Stomach (tissue), 4 donors: ENCODE measurements around the gene SARS1.

Experiments
- EP300 ChIP-seq: sonication (generic); formaldehyde crosslinking; IDR thresholded peaks from one replicate; pipeline ENCODE4 v1.6.1; 2017; ENCODE audit warnings: antibody characterized with exemption
- POLR2A ChIP-seq, 4 donors: fragments of 450-650 bp; IDR thresholded peaks; one replicate each; pipeline ENCODE4 v1.6.1; 2016; ENCODE audit warnings: antibody characterized with exemption in 4 of 4, control low read depth in 2 of 4, mild to moderate bottlenecking in 1 of 4, moderate library complexity in 1 of 4
- POLR2AphosphoS5 ChIP-seq, 3 donors: sonication (generic); formaldehyde crosslinking; IDR thresholded peaks; one replicate each; pipeline ENCODE4 v1.6.1; 2016; ENCODE audit warnings: antibody characterized with exemption in 3 of 3
- TF ChIP-seq, protein P1 (sequence below), 7 experiments: fragments of 450-650 bp in 4 of 7; fragments of 200-600 bp in 3 of 7; sonication (generic) in 3 of 7; IDR thresholded peaks; one replicate each; pipeline ENCODE4 v1.5.1; 2016 to 2019; ENCODE audit warnings: antibody characterized with exemption in 7 of 7, control low read depth in 2 of 7, mild to moderate bottlenecking in 1 of 7

DNA sequence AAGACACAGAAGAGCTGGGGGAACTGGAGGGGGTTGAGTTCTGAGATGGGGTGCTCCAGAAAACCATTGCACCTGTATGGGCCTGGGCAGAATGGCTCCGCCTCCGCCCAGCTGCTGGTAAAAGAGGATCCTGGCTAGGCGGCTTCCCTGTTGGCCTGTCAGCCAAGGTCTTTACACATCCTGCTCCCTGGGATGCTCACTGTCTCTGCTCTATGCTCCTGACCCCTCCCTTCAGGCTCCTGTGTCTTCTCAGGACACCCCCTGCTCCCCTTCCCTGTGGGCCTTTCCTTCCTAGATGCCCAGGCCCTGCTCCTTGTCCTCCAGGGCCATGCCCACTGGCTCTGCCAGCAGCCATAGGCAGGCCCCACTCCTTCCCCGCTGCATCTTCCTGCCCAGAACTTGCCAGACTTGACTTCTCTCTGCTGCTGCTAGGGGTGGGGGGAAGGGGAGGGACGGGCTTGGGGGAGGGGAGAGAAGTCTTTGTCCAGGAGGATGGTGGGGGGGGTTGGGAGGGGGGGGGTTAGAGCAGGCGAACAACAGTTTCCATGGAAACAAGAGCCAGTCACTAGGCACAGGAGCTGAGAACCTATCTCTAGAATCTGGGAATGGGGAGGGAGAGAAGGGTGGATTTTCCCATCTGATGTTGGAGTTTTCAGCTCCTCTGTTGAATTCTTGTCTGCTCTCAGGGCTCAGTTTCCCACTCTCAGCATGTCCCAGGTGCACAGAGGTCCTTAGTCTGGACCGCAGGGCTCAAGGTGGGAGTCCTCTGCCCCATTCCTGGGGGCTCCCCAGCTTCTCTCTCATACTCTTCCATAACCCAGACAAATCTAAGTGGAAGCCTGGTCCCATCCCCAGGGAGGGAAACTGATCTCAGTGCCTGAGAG is 46.2 kb downstream of the SARS1 start:
- TF ChIP-seq, protein P1, sequence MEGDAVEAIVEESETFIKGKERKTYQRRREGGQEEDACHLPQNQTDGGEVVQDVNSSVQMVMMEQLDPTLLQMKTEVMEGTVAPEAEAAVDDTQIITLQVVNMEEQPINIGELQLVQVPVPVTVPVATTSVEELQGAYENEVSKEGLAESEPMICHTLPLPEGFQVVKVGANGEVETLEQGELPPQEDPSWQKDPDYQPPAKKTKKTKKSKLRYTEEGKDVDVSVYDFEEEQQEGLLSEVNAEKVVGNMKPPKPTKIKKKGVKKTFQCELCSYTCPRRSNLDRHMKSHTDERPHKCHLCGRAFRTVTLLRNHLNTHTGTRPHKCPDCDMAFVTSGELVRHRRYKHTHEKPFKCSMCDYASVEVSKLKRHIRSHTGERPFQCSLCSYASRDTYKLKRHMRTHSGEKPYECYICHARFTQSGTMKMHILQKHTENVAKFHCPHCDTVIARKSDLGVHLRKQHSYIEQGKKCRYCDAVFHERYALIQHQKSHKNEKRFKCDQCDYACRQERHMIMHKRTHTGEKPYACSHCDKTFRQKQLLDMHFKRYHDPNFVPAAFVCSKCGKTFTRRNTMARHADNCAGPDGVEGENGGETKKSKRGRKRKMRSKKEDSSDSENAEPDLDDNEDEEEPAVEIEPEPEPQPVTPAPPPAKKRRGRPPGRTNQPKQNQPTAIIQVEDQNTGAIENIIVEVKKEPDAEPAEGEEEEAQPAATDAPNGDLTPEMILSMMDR (IDR thresholded peaks at IDR 0.05) = no peak
- no peak for TF ChIP-seq POLR2A (IDR thresholded peaks at IDR 0.05)
- no peak for TF ChIP-seq POLR2AphosphoS5 (IDR thresholded peaks at IDR 0.05)
- TF ChIP-seq EP300 = no peak
